Right lobe of liver (tissue), 4 donors: Measurements from ENCODE around the gene STPG3.

Experiments used
- CTCF ChIP-seq, 4 donors: fragments of 200-600 bp in 3 of 4; fragments of 450-650 bp in 1 of 4; IDR thresholded peaks; one replicate each; pipeline versions ENCODE4 v1.5.1 to v1.8.0; 2016 to 2022; ENCODE audit warnings: antibody characterized with exemption in 4 of 4, mild to moderate bottlenecking in 2 of 4
- POLR2A ChIP-seq: fragments of 450-650 bp; IDR thresholded peaks from one replicate; pipeline ENCODE4 v1.6.1; 2017; ENCODE audit warnings: antibody characterized with exemption, mild to moderate bottlenecking
- donor health status: DM: no; HTN: no; CAD: no.
- donor health status: DM: no; HTN: no; CAD: no.
- donor health status: DM: no; HTN: yes; CAD: no.

- no peak for TF ChIP-seq POLR2A
- no peak for TF ChIP-seq CTCF (IDR thresholded peaks at IDR 0.05)
Measured at GRCh38 chr9:137278061-137278701, 27.1 kb downstream of the STPG3 start.
